ACHN (cell line): ENCODE data around the gene AUTS2.

Experiments used
- DNase-seq: peaks from one replicate; pipeline ENCODE4 v3.0.0-alpha.2; 2015
- in situ Hi-C: cut with HindIII; loops from 2 replicates; pipeline ENCODE4 v1.10.0; 2017; ENCODE audit warnings: low sequenced_read_pairs, low pct_ligation_motif_present, low pct_unique_long_range_greater_than_20kb

The AUTS2 gene

GRCh38 chr7:69696686-69697685, 98.7 kb downstream of the AUTS2 start:
- in situ Hi-C loops: no loop called here
- DNase-seq: no peak

GRCh38 chr7:69698109-69698825, 100.0 kb downstream of the AUTS2 start:
- in situ Hi-C loops: no loop called here
- DNase-seq: no peak

GRCh38 chr7:69699931-69700330, 101.7 kb downstream of the AUTS2 start:
- in situ Hi-C loops: no loop called here
- DNase-seq: no peak

- DNase-seq: no peak
- in situ Hi-C loops: no loop called here
Observed at GRCh38 chr7:69700331-69700730, 102.1 kb downstream of the AUTS2 start.

GRCh38 chr7:69701288-69701687, 103.0 kb downstream of the AUTS2 start:
- in situ Hi-C loops: no loop called here
- no peak for DNase-seq

- DNase-seq: no peak
- in situ Hi-C loops: no loop called here
Observed at GRCh38 chr7:69702357-69702756, 104.1 kb downstream of the AUTS2 start.

GRCh38 chr7:69703099-69703498, 104.8 kb downstream of the AUTS2 start:
- no peak for DNase-seq
- in situ Hi-C loops: no loop called here

- in situ Hi-C loops: no loop called here
- DNase-seq: no peak
Observed at GRCh38 chr7:69706070-69706469, 107.8 kb downstream of the AUTS2 start.

- no peak for DNase-seq
- in situ Hi-C loops: no loop called here
Observed at GRCh38 chr7:69708857-69709256, 110.6 kb downstream of the AUTS2 start.

GRCh38 chr7:69710768-69711438, 112.6 kb downstream of the AUTS2 start:
- DNase-seq: no peak
- in situ Hi-C loops: no loop called here

- in situ Hi-C loops: no loop called here
- DNase-seq: no peak
Observed at GRCh38 chr7:69714886-69715576, 116.8 kb downstream of the AUTS2 start.

- no peak for DNase-seq
- in situ Hi-C loops: no loop called here
Observed at GRCh38 chr7:69717221-69717620, 118.9 kb downstream of the AUTS2 start.

- no peak for DNase-seq
- in situ Hi-C loops: no loop called here
Observed at GRCh38 chr7:69719717-69720116, 121.4 kb downstream of the AUTS2 start.

GRCh38 chr7:69722843-69723242, 124.6 kb downstream of the AUTS2 start:
- in situ Hi-C loops: no loop called here
- DNase-seq: no peak

GRCh38 chr7:69723663-69724062, 125.4 kb downstream of the AUTS2 start:
- DNase-seq: no peak

GRCh38 chr7:69728304-69728703, 130.0 kb downstream of the AUTS2 start:
- in situ Hi-C loops: no loop called here
- DNase-seq: no peak

More at GRCh38 chr7:69723663-69724062, 125.4 kb downstream of the AUTS2 start:
- in situ Hi-C loops: no loop called here

- no peak for DNase-seq
Observed at GRCh38 chr7:69732203-69732602, 133.9 kb downstream of the AUTS2 start.

GRCh38 chr7:69735582-69735981, 137.3 kb downstream of the AUTS2 start:
- no peak for DNase-seq
- in situ Hi-C loops: no loop called here

More at GRCh38 chr7:69732203-69732602, 133.9 kb downstream of the AUTS2 start:
- in situ Hi-C loops: no loop called here
